HG02870 (cell line): ENCODE measurements around the gene RBMS3.
"Not testable (repeated sequence)": the region's sequence is repeated elsewhere in the genome, so short reads cannot be mapped to it uniquely, and the experiment has no call there.

Experiments used
- ATAC-seq: cut with Tn5 transposase; IDR thresholded peaks from one replicate; pipeline ENCODE4 v1.9.1; 2021; ENCODE audit warnings: mild to moderate bottlenecking, moderate library complexity; ENCODE audit not compliant: unreplicated experiment

Gene RBMS3

DNA sequence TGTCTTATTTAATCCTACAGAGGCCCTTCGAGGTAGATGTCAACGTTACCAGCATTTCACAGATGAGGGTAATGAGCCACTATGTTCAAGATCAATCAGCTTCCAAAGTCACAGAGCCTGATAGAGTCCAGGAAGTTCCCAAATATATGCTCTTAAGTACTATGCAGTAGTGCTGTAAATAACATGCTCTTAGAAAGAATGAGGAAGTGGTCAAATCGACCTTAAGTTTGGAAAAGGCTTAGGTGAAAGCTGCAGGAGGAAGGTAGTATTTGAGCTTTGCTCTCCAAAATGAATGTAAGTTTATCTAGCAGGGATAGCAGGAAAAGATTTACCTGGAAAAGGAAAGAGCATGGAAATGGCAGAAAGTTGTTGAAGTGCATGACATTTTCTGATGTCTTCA is 234.0 kb downstream of the RBMS3 start:
- ATAC-seq: no peak

DNA sequence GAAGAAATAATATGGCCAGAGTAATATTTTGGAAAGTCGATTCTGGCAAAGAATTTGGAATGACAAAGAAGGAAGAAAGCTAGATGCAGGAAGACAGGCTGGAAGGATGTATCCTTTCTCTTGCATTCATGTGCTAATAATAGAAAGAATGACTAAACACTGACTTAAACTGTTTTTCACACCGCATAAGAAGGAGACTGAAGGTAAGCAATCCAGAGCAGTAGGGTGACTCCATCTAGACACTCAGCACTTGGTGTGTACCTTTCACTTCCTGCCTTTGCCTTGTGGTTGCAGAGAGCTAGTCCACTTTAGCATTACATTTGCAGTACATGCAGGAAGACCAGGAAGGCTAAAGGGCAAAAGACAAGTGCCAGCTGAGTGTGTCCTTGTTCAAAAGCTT is 234.6 kb downstream of the RBMS3 start:
- no peak for ATAC-seq

- ATAC-seq: no peak
Measured at GRCh38 chr3:29516164-29516563, 235.3 kb downstream of the RBMS3 start.

- ATAC-seq: no peak
Measured at GRCh38 chr3:29520764-29521163, 239.9 kb downstream of the RBMS3 start.

GRCh38 chr3:29521293-29521692 is 240.4 kb downstream of the RBMS3 start:
- no peak for ATAC-seq

DNA sequence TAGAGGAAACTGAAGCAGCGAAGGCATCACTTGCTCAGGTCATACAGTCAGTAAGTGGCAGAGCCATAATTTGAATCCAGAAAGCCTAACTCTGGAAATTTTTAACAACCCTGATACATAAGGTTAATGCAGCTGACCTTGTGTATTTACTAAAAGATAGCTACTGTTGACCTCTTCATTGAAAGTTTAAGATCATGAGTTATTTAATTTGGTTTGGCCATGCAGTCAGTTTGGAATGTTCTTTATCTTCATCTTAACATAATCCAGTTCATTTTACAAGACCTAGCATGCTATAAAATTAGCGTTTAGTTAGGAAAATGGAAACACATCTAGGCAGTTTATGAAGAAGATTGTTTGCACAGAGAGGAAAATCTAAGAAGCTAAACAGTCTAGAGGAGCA is 240.9 kb downstream of the RBMS3 start:
- no peak for ATAC-seq

DNA sequence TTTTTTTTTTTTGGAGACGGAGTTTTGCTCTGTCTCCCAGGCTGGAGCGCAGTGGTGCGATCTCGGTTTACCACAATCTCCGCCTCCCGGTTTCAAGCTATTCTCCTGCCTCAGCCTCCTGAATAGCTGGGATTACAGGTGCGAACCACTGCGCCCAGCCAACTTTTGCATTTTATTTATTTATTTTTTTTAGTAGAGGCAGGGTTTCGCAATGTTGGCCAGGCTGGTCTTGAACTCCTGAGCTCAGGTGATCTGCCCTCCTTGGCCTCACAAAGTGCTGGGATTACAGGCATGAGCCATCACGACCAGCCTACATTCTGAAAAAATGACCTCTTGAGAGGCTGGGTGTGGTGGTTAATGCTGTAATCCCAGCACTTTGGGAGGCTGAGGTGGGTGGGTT is 243.6 kb downstream of the RBMS3 start:
- ATAC-seq: not testable (repeated sequence)

DNA sequence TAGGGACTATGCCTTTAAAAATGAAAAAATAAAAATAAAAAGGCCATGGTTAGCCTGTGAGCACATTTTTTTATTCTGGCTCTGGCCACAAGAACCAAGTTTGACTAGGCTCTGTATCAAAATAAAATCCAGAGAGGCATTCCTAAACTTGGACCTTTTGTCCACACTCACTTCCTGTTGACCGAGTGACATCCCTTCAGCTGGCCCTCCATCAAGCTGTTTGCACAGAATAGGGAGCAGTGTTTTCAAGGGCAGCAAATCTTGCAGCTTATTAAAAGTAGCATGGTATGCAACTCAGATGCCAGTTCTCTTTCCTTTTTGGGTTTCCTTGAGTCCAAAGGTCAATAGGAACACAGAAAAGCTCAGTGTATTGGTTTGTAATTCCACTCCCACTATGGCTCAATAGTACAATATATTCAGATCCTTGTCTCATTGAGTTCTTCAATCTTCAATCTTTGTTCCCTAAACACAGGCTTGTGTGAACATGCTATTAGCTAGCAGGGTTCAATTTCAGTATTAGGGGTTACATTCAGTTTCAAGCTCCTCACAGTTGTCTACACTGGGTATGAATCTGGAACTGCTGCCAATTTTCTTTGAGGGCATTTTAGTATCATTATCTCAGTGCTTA is 244.5 kb downstream of the RBMS3 start:
- ATAC-seq: no peak

GRCh38 chr3:29527246-29527645 is 246.4 kb downstream of the RBMS3 start:
- ATAC-seq: no peak

GRCh38 chr3:29531644-29532043 is 250.8 kb downstream of the RBMS3 start:
- no peak for ATAC-seq

DNA sequence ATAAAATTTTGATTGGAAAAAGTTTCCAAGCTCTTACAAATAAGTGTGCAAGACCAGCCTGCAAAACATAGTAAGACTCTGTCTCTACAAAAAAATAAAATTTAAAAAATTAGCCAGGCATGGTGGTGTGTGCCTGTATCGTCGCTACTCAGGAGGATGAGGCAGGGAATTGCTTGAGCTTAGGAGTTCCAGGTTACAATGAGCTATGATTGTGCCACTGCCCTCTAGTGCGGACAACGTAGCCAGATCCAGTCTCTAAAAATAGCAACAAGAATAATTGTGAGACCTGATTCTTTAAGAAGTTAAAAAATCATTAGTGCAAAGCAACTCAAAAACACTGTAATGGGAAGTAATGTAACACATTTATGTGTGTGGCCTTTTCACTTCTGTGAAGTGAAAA is 251.6 kb downstream of the RBMS3 start:
- no peak for ATAC-seq

DNA sequence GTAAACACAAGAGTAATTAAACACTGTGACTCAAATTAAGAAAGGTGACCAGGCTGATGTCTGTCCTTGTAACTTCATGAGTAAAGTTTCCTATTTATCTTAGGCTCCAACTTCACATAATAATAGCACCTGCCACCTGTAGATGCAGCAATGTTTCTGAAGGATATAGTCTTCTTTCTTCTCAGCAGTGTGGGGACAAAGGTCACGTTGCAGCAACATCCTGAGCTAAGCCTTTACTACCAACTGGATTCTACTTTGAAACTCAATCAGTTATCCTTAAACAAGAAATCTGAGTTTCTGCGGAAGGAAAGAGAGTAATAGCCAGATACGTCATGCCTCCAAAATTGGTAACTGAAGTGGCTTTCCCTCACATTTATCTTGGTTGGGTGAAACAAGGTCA is 253.1 kb downstream of the RBMS3 start:
- ATAC-seq: no peak

- no peak for ATAC-seq
Measured at GRCh38 chr3:29536016-29536758, 255.3 kb downstream of the RBMS3 start.

DNA sequence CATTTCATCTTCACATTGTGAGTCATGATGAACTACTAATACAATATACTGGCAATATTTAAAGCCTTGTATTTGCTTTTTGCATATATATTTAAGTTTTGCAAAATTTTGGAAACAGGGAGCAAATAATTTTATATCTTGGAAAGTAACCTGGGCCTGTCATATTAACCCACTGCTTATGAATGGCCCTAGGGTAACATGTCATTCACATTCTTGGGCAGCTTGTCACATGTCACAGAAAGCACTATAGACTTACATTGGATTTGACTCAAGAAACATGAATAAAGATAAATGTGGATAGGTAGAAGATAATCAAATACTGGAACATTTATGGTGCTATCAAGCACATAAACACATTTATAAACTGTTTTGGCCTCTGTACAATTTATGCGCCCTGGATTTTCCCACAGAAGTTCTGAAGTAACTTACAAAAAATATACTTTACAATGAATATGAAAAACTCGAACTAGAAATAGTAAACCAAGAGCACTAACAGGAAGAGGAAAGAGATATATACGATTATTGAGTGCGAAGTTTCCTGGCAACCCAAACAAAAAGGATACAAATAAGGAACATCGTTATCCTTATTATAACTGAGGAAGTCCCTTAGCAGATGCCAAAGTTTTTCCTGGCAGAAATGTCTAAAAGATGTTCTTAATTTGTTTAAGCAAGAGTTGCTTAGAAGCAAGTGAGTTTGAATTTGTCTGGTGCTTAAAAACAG is 257.2 kb downstream of the RBMS3 start:
- ATAC-seq: no peak

DNA sequence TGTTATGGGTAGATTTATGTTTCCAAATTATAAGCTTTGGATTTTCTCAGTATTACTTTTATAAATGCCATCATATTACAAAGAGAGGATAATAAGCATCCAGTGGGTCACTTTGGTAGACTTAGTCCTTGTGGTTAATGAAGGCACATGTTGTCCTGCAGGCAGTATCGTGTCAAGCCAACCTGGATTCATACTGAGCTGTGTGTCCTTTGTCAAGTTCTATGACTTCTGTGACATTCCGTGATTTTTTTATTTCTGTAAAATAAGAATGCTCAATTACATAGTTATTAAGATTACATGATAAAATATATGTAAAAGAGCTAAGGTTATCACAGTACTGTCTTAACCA is 257.7 kb downstream of the RBMS3 start:
- ATAC-seq: no peak

DNA sequence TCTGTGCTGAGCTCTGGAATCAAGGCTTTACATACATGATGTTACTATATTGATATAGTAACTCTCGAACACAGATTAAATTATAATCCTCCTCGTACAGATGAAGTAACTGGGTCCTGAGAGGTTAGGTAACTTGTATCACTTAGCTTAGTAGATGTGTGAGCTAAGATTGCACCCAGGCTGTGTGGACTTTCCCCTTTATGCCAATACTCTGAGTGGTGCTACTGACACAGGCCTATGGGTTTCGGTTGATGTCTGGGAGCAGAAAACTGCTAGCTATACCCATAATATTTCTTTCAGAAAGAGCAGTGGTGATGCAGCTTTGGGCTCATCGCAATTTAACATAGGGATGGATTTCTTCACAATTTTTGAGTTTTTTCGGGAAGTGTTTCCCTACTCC is 259.7 kb downstream of the RBMS3 start:
- ATAC-seq: no peak

DNA sequence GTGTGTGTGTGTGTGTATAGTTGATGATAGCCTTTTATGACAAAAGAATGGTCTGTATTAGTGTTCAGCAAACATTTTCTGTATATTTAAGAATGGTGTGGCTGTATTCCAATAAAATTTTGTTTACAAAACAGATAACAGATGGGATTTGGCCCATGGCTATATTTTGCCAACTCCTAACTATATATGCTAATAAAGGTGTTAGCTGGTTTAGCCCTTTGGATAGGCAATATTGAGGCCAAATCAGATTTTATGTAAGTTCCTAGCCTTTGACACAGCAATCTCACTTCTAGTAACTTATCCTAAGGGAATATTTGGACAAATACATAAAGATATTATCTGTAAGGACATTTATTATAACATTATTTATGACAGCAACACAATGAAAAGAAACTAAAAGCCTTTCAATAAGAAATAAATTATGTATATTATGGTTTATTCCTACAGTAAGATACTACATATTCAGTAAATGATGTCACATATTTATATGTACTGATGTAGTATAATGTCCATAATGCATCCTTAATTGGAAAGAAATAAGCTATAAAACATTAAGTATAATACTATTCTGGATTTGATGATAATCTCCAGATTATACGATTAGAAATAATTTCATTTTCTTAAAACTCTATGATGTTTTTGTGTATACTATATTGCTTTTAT is 264.0 kb downstream of the RBMS3 start:
- no peak for ATAC-seq

- ATAC-seq: no peak
Measured at GRCh38 chr3:29545615-29546014, 264.7 kb downstream of the RBMS3 start.

DNA sequence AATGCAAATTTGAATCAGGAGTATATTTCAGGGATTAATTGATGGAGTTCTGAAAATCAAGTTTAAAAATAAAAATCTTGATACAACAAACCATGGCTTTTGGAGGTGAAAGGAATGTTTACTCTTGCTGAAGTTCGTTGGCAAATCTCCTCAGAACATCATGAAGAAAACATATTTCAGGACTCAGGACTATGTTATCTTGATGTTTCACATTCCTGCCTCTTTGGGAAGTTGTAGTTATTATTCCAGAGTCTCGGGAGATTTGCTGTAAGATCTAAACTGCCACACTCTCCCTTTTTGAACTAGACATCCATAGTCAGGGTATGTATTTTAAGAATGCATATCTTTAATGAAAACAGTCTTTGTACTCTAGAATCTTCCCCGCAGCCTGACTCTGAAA is 271.2 kb downstream of the RBMS3 start:
- ATAC-seq: no peak

DNA sequence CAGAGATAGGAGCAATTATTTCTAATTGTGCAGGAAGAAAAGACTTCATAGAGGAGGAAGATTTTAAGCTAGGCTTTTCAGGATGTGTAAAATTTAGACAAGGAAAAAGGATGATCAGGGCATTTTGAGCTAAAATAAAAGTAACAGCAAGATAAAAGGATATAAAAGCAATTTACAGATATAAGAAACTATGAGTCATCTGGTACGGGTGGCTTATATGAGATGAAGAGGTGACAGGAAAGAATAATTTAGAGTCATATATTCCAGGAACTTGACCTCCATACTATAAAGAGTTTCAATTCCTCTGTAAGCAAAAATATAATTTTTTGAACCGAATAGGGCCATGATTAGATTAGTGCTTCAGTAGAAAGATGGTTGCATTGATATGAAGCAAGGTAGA is 273.7 kb downstream of the RBMS3 start:
- no peak for ATAC-seq

- no peak for ATAC-seq
Measured at GRCh38 chr3:29555590-29555989, 274.7 kb downstream of the RBMS3 start.

DNA sequence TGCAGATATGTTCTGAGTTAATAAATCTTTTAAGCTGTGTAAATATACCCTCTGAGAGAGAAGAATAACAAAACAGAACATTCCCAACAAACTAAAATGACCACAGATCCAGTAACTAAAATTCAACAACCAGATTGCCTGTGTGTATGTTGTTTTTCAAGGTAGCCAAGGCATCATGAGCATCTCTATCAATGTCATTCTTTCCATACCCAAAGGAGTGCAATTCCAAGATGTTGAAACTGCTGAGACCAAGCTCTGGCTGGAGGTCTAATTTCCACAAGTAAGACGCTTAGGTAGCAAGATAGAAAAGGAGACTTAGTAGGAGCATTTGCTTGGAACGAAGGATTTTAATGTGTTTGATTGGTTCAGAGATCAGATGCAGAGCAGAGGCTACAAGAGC is 276.3 kb downstream of the RBMS3 start:
- no peak for ATAC-seq
